Ectodermal cell (in vitro differentiated cells): ENCODE measurements around the gene KLF13.

ENCODE experiments used
- H3K27ac ChIP-seq: 2 replicates; pipeline ENCODE4 v1.7.0; 2013; ENCODE audit warnings: mild to moderate bottlenecking, low read depth, low read length; ENCODE audit not compliant: insufficient read depth, poor library complexity, severe bottlenecking
- H3K27me3 ChIP-seq: 2 replicates; pipeline ENCODE4 v1.7.0; 2013; ENCODE audit warnings: mild to moderate bottlenecking, low read length; ENCODE audit not compliant: insufficient read depth, control insufficient read depth, poor library complexity, severe bottlenecking
- H3K36me3 ChIP-seq: one replicate; pipeline ENCODE4 v1.7.0; 2013; ENCODE audit warnings: low read length; ENCODE audit not compliant: control insufficient read depth, insufficient read depth
- H3K4me1 ChIP-seq: one replicate; pipeline ENCODE4 v1.7.0; 2013; ENCODE audit warnings: low read length; ENCODE audit not compliant: control insufficient read depth, insufficient read depth
- H3K4me3 ChIP-seq: 2 replicates; pipeline ENCODE4 v1.7.0; 2013; ENCODE audit warnings: low read depth, low read length, control low read depth; ENCODE audit not compliant: insufficient read depth
- H3K9me3 ChIP-seq: 2 replicates; pipeline ENCODE4 v1.7.0; 2013; ENCODE audit warnings: mild to moderate bottlenecking, low read length, moderate library complexity; ENCODE audit not compliant: control insufficient read depth
- WGBS, 2 experiments: methylation state at CpG; one replicate each; pipeline ENCODE4 v1.1.7; 2013; ENCODE audit warnings: missing lambda C conversion rate in 2 of 2; 5-methylcytosine and 5-hydroxymethylcytosine counted together

The KLF13 gene

DNA sequence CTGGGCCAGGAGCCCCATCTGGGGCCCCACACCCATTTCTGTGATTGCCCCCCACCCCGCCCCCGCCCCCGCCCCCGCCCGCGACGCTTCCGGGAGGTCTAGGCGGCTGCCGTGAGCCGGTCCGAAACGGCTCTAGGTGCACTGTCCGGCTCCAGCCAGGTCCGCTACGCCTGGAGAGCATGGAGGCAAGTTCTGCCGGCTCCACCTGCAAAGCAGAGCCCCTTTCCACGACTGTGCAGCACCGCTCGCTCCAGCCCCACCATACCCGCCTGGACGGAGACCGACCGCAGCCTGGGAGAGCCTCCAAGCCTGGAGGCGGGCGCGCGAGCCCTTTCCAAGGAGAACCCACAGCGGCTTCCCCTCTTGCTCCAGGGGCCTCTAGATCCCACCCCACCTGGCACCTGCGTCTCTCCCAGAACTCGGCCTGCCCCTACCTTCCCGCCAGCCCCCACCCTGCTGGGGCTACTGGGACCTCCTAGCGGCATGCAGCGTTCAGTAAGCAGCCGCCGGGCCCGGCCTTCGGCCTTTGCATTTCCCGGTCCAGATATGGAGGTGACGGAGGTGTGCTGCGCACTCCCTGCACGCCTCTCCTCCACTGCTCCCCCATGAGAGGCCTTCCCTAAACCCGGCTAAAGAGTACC, 66.2 kb downstream of the KLF13 start:
- Histone ChIP-seq H3K27me3 (peaks cover 35% of the 10 kb centered on the region), H3K4me3 (peak overlapping the region; percentile 54), H3K4me1 (peaks cover 6% of the 10 kb centered on the region), H3K27ac (no peak overlapping the region), H3K36me3 (no peaks in the 10 kb centered on the region), H3K9me3 (no peaks in the 10 kb centered on the region)
- WGBS, 2 experiments: 2 to 3% methylated on average over 39 to 41 of the region's 43 CpGs

DNA sequence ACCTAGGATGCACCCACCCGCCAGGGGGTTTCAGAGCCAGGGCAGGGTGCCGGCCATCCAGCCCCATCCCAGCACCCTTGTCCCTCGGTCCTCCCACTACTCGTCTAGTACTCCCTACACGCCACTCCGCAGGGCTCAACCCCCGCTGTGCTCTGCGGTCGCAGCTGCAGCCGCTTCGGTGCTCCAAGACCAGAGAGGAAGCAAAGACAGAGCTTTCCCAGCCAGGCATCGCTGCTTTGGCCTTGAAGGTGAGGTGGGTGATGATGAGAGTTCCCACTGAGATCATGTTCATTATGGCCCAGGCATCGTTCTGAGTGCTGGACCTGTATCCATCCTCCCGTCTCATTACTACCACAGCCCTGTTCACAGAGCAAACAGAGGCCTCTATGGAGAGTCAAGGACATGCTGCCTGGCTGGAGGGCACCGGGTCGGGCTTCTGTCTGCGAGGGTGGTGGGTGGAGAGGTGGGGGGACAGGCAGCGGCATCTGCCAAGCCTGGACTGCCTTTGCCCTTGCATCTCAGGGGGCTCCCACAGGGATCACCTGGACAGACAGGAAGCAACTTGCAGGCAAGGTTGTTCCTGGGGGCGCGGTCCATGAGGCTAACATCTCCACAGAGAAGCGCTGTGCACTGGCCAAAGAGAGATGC, 66.9 kb downstream of the KLF13 start:
- whole genome bisulfite sequencing, 2 experiments: 36 to 37% methylated on average over 21 of the region's 21 CpGs

GRCh38 chr15:31396881-31397560, 70.4 kb downstream of the KLF13 start:
- Histone ChIP-seq H3K4me1 (peaks cover 20% of the 10 kb centered on the region), H3K27ac (no peak overlapping the region), H3K4me3 (no peak overlapping the region), H3K27me3 (peaks cover 29% of the 10 kb centered on the region), H3K36me3 (no peaks in the 10 kb centered on the region), H3K9me3 (no peaks in the 10 kb centered on the region)
- 4 to 5% methylated on average over 24 to 27 of the region's 27 CpGs for WGBS, 2 experiments

More for the DNA sequence above, 66.9 kb downstream of the KLF13 start:
- H3K27ac ChIP-seq: no peak overlapping the region
- no peaks in the 10 kb centered on the region for H3K9me3 ChIP-seq
- H3K4me1 ChIP-seq: peaks cover 12% of the 10 kb centered on the region
- no peak overlapping the region for H3K4me3 ChIP-seq
- H3K36me3 ChIP-seq: no peaks in the 10 kb centered on the region
- H3K27me3 ChIP-seq: peaks cover 35% of the 10 kb centered on the region

GRCh38 chr15:31397851-31398661, 71.4 kb downstream of the KLF13 start:
- 82 to 83% methylated on average over 21 of the region's 21 CpGs for WGBS, 2 experiments
- Histone ChIP-seq H3K4me3 (no peak overlapping the region), H3K36me3 (no peaks in the 10 kb centered on the region), H3K4me1 (peaks cover 20% of the 10 kb centered on the region), H3K9me3 (no peaks in the 10 kb centered on the region), H3K27me3 (peaks cover 19% of the 10 kb centered on the region), H3K27ac (no peak overlapping the region)

- Histone ChIP-seq H3K9me3 (no peaks in the 10 kb centered on the region), H3K36me3 (no peaks in the 10 kb centered on the region), H3K27ac (no peak overlapping the region), H3K4me3 (no peak overlapping the region), H3K27me3 (peaks cover 12% of the 10 kb centered on the region), H3K4me1 (peaks cover 20% of the 10 kb centered on the region)
- WGBS, 2 experiments: 77 to 80% methylated on average over 10 of the region's 10 CpGs
Observed at GRCh38 chr15:31398677-31399301, 72.2 kb downstream of the KLF13 start.

- Histone ChIP-seq H3K36me3 (no peaks in the 10 kb centered on the region), H3K9me3 (no peaks in the 10 kb centered on the region), H3K4me1 (peaks cover 20% of the 10 kb centered on the region), H3K4me3 (no peak overlapping the region), H3K27ac (no peak overlapping the region), H3K27me3 (peaks cover 3% of the 10 kb centered on the region)
- WGBS, 2 experiments: 87 to 91% methylated on average over 8 of the region's 8 CpGs
Observed at GRCh38 chr15:31399544-31400171, 73.0 kb downstream of the KLF13 start.

DNA sequence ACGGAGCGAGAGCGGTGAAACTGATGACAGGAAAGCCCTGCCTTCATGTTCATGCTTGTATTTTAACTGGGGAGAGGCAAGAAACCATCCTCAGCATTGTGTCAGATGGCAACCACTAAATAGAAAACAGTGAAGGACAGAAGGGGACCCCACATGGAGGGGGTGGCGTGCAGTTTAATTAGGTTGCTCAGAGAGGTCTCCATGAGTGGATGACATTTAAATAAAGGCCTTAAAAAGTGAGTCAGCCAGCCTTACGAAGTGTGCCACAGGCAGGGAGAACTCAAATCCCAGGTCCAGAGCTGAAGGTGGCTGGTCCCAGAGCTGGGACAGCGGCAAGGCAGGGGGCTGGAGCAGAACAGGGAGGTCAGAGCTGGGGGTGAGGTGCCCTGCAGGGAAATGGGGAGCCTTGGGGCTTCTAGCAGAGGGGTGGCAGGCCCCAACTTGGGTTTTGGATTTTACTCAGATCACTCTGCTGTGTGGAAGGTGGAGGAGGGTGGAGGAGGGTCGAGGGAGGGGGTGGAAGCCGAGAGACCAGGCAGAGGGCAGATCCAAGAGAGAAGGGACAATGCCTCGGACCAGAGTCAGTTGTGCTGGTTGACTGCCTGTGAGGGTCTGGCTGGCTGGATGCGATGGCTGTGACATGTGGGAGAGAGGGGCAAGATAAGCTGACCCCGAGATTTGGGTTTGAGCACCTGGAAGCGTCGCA, 73.7 kb downstream of the KLF13 start:
- H3K4me3 ChIP-seq: no peak overlapping the region
- 87 to 89% methylated on average over 13 of the region's 13 CpGs for WGBS, 2 experiments

DNA sequence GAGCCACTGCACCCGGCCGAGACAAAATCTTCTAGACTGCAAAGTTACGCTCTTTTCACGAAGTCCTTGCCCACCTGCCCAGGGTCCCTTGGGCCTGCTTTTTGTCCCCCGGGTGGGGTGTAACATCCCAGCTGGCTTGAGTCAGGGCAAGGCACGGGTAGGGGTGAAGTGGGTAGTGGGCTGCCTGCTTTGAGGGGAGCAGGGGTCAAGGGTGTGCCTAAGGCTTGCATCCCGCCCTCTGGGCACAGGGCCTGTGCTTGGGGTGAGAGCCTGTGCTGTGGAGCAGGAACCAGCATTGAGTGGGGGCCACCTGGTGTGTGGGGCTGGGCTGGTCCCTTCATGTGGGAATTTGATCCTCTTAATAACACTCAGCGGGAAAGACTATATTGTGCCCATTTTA, 74.6 kb downstream of the KLF13 start:
- Histone ChIP-seq H3K27ac (no peak overlapping the region), H3K36me3 (no peaks in the 10 kb centered on the region), H3K9me3 (no peaks in the 10 kb centered on the region), H3K4me3 (no peak overlapping the region), H3K4me1 (peaks cover 20% of the 10 kb centered on the region), H3K27me3 (no peaks in the 10 kb centered on the region)
- WGBS, 2 experiments: 83% methylated on average over 8 of the region's 8 CpGs

More for the DNA sequence above, 73.7 kb downstream of the KLF13 start:
- H3K27me3 ChIP-seq: no peaks in the 10 kb centered on the region
- peaks cover 20% of the 10 kb centered on the region for H3K4me1 ChIP-seq
- no peaks in the 10 kb centered on the region for H3K9me3 ChIP-seq
- no peak overlapping the region for H3K27ac ChIP-seq
- H3K36me3 ChIP-seq: no peaks in the 10 kb centered on the region

DNA sequence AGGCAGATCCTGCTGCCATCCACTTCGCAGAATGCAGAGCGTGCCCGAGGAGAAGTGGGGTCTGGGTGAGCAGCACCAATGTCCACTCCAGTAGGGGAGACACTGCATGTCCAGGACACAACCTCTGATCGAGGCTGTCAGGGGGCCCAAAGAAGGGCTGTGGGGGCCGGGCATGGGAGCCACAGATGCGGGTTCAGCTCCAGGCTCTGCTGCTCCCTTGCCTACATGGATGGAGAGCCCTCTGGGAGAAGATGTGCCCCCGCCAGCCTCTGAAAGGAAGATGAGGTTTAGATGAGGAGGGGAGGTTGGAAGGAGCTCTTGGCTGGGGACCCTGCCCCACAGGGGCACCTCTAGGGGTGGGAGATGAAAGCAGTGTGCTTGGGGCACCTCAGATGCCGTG, 75.4 kb downstream of the KLF13 start:
- Histone ChIP-seq H3K27me3 (no peaks in the 10 kb centered on the region), H3K4me3 (no peak overlapping the region), H3K36me3 (no peaks in the 10 kb centered on the region), H3K9me3 (no peaks in the 10 kb centered on the region), H3K4me1 (peaks cover 20% of the 10 kb centered on the region), H3K27ac (no peak overlapping the region)
- WGBS, 2 experiments: 94 to 96% methylated on average over 8 of the region's 8 CpGs
